OCI-LY1 (cell line): Measurements from ENCODE around the gene VAPB.
"Not testable (repeated sequence)": the region's sequence is repeated elsewhere in the genome, so short reads cannot be mapped to it uniquely, and the experiment has no call there.

Experiments used
- H2AFZ ChIP-seq: fragments of 200-600 bp; sonication (generic), shearing (Covaris generic); 2 replicates; pipeline ENCODE4 v1.6.0; 2014; ENCODE audit warnings: antibody characterized with exemption, mild to moderate bottlenecking, low read length
- H3F3A ChIP-seq: fragments of 200-600 bp; sonication (generic), shearing (Covaris generic); 2 replicates; pipeline ENCODE4 v1.6.0; 2014; ENCODE audit warnings: mild to moderate bottlenecking, antibody characterized with exemption, low read length, moderate library complexity; ENCODE audit not compliant: insufficient read depth
- H3K27ac ChIP-seq: fragments of 200-600 bp; sonication (generic); 2 replicates; pipeline ENCODE4 v1.5.1; 2014; ENCODE audit warnings: low read length, mixed run types, mild to moderate bottlenecking, low read depth; ENCODE audit not compliant: poor library complexity, severe bottlenecking
- H3K27me3 ChIP-seq: fragments of 200-600 bp; sonication (generic); 2 replicates; pipeline ENCODE4 v1.6.0; 2014; ENCODE audit warnings: antibody characterized with exemption, mild to moderate bottlenecking, low read length, moderate library complexity; ENCODE audit not compliant: insufficient read depth
- H3K36me3 ChIP-seq: fragments of 200-600 bp; sonication (generic); 2 replicates; pipeline ENCODE4 v1.6.1; 2014; ENCODE audit warnings: mild to moderate bottlenecking, antibody characterized with exemption, low read length, moderate library complexity, mixed read lengths; ENCODE audit not compliant: insufficient read depth
- H3K4me1 ChIP-seq: fragments of 200-600 bp; sonication (generic); 2 replicates; pipeline ENCODE4 v1.5.1; 2014; ENCODE audit warnings: mild to moderate bottlenecking, low read length, moderate library complexity; ENCODE audit not compliant: insufficient read depth, severe bottlenecking
- H3K4me2 ChIP-seq: fragments of 200-600 bp; sonication (generic), shearing (Covaris generic); 2 replicates; pipeline ENCODE4 v1.6.1; 2014; ENCODE audit warnings: low read length
- H3K4me3 ChIP-seq: fragments of 200-600 bp; sonication (generic); 2 replicates; pipeline ENCODE4 v1.5.1; 2014; ENCODE audit warnings: low read length, low read depth, mild to moderate bottlenecking, mixed read lengths; ENCODE audit not compliant: poor library complexity, severe bottlenecking
- H3K79me2 ChIP-seq: fragments of 200-600 bp; shearing (Covaris generic); 2 replicates; pipeline ENCODE4 v1.6.1; 2016; ENCODE audit warnings: mixed run types, low read length, mixed read lengths; ENCODE audit not compliant: insufficient read depth
- H3K9ac ChIP-seq: fragments of 200-600 bp; sonication (generic), shearing (Covaris generic); 2 replicates; pipeline ENCODE4 v1.6.1; 2014; ENCODE audit warnings: mild to moderate bottlenecking, low read length, mixed read lengths
- H3K9me2 ChIP-seq: fragments of 200-600 bp; sonication (generic), shearing (Covaris generic); 2 replicates; pipeline ENCODE4 v1.6.1; 2014; ENCODE audit warnings: low read depth, mild to moderate bottlenecking, low read length, mixed read lengths
- H3K9me3 ChIP-seq: fragments of 200-600 bp; shearing (Covaris generic); 2 replicates; pipeline ENCODE4 v1.6.1; 2014; ENCODE audit warnings: low read length, mixed read lengths
- H4K20me1 ChIP-seq: fragments of 200-600 bp; sonication (generic), shearing (Covaris generic); 2 replicates; pipeline ENCODE4 v1.6.0; 2016; ENCODE audit warnings: mild to moderate bottlenecking, low read length; ENCODE audit not compliant: insufficient read depth
- CTCF ChIP-seq: fragments of 200-600 bp; sonication (generic), shearing (Covaris generic); IDR thresholded peaks from 2 replicates; pipeline ENCODE4 v1.5.1; 2017; ENCODE audit warnings: mild to moderate bottlenecking, antibody characterized with exemption, low read length, moderate library complexity, mixed read lengths
- EZH2 ChIP-seq: fragments of 200-600 bp; sonication (generic), shearing (Covaris generic); IDR thresholded peaks from 2 replicates; pipeline ENCODE4 v1.8.0; 2017; ENCODE audit warnings: borderline replicate concordance, mixed run types, mild to moderate bottlenecking, antibody characterized with exemption, low read length, moderate library complexity, mixed read lengths

The VAPB gene

DNA sequence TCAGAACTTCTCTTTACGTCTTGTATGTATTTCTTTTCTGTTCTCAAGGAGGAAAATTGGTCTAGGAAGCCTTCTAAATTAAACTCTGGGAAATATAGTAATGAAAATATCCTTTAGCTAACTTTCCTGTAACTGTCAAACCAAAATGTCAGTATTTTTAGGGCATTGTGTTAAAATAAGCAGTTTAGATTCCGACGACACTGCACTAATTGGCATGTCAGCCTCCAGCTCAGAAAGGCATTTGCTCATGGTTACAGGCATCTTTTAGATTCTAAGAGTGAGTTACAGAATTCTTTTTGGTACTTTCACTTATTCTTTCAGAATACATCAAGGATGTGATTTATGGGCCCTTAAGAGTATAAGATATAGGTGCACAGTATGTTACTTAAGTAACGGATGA, 26.1 kb upstream of the VAPB start:
- no peak overlapping the region for H2AFZ ChIP-seq
- H3K9ac ChIP-seq, result no peak overlapping the region
- TF ChIP-seq EZH2 (no peak), CTCF (no peak)
- no peak overlapping the region for H3K4me2 ChIP-seq
- H3K79me2 ChIP-seq, result no peaks in the 10 kb centered on the region
- no peaks in the 10 kb centered on the region for H4K20me1 ChIP-seq
- H3K36me3 ChIP-seq, result peaks cover 22% of the 10 kb centered on the region; the same call in 1 of the 2 replicates
- H3K4me1 ChIP-seq, result no peaks in the 10 kb centered on the region
- no peaks in the 10 kb centered on the region for H3K9me3 ChIP-seq
- no peak overlapping the region for H3K4me3 ChIP-seq
- H3K27ac ChIP-seq, result no peak overlapping the region
- H3K9me2 ChIP-seq, result no peaks in the 10 kb centered on the region
- no peaks in the 10 kb centered on the region for H3F3A ChIP-seq
- H3K27me3 ChIP-seq, result no peaks in the 10 kb centered on the region

DNA sequence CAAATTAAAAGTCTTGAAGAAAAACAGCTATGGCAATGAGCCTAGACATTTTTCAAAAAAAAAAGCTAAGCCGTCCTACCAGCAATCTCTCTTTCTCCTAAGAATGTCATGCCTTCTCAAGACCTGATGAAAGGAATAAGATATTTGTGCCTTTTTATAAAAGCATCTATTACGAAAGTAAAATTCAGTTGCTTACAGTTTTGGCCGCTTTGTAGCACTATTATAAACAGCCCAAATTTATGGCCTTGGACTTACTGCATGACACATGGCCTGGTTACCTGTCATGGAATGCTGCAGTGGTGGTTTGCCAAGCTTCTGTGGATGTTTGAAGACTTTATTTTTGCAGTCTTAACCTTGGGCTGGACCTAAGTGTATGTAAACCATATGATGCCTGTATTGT, 22.2 kb upstream of the VAPB start:
- H3K27ac ChIP-seq, result no peak overlapping the region
- no peak overlapping the region for H3K4me2 ChIP-seq
- no peak overlapping the region for H3K9ac ChIP-seq
- H2AFZ ChIP-seq, result no peak overlapping the region
- H3K9me3 ChIP-seq, result no peaks in the 10 kb centered on the region
- H3K79me2 ChIP-seq, result no peaks in the 10 kb centered on the region
- no peaks in the 10 kb centered on the region for H3K9me2 ChIP-seq
- no peaks in the 10 kb centered on the region for H3K27me3 ChIP-seq
- no peaks in the 10 kb centered on the region for H3K4me1 ChIP-seq
- H3K4me3 ChIP-seq, result no peak overlapping the region
- H3K36me3 ChIP-seq, result peaks cover 7% of the 10 kb centered on the region; the same call in 1 of the 2 replicates
- H3F3A ChIP-seq, result no peaks in the 10 kb centered on the region
- TF ChIP-seq EZH2 (no peak), CTCF (no peak)
- H4K20me1 ChIP-seq, result no peaks in the 10 kb centered on the region

- TF ChIP-seq EZH2, result no peak
- TF ChIP-seq CTCF, result no peak
- no peak overlapping the region for H3K9ac ChIP-seq
Measured at GRCh38 chr20:58372806-58373205, 16.2 kb upstream of the VAPB start.

GRCh38 chr20:58373296-58373695, 15.7 kb upstream of the VAPB start:
- not testable (repeated sequence) for H2AFZ ChIP-seq, H3K27me3 ChIP-seq, H4K20me1 ChIP-seq, H3K4me2 ChIP-seq, H3K9me3 ChIP-seq, H3K79me2 ChIP-seq, H3F3A ChIP-seq, H3K4me1 ChIP-seq, H3K9me2 ChIP-seq, H3K4me3 ChIP-seq, H3K27ac ChIP-seq, H3K36me3 ChIP-seq, H3K9ac ChIP-seq

More at GRCh38 chr20:58372806-58373205, 16.2 kb upstream of the VAPB start:
- Histone ChIP-seq H3K4me2 (no peak overlapping the region), H3K79me2 (no peaks in the 10 kb centered on the region), H4K20me1 (no peaks in the 10 kb centered on the region), H3K36me3 (no peaks in the 10 kb centered on the region), H3K9me3 (no peaks in the 10 kb centered on the region), H3F3A (no peaks in the 10 kb centered on the region), H3K27ac (no peak overlapping the region), H3K4me1 (no peaks in the 10 kb centered on the region), H2AFZ (no peak overlapping the region), H3K4me3 (no peak overlapping the region), H3K27me3 (no peaks in the 10 kb centered on the region), H3K9me2 (no peaks in the 10 kb centered on the region)
